WERI-Rb-1 (cell line): ENCODE data around the gene S1PR1.
A peak's percentile ranks its signal among the peaks of the same experiment; 100 is the strongest.
"Not testable (repeated sequence)": the region's sequence is repeated elsewhere in the genome, so short reads cannot be mapped to it uniquely, and the experiment has no call there.

Experiments
- DNase-seq: peaks from one replicate; pipeline ENCODE4 v3.0.0-alpha.2; 2020
- H3K27ac ChIP-seq: fragments of 250-450 bp; sonication (Bioruptor Pico); 2 replicates; pipeline ENCODE4 v1.5.1; 2020; ENCODE audit warnings: mild to moderate bottlenecking, moderate library complexity
- H3K27me3 ChIP-seq: fragments of 250-450 bp; sonication (Bioruptor Pico); 2 replicates; pipeline ENCODE4 v1.5.1; 2021; ENCODE audit warnings: mild to moderate bottlenecking, low read depth, moderate library complexity; ENCODE audit not compliant: insufficient read depth, severe bottlenecking
- H3K36me3 ChIP-seq: fragments of 250-450 bp; sonication (Bioruptor Pico); 2 replicates; pipeline ENCODE4 v1.5.1; 2020; ENCODE audit warnings: mild to moderate bottlenecking, moderate library complexity
- H3K4me3 ChIP-seq: 2 replicates; pipeline ENCODE4 v1.5.1; 2011; ENCODE audit warnings: low read depth, mild to moderate bottlenecking, control low read depth, low read length
- H3K9me3 ChIP-seq: fragments of 250-450 bp; sonication (Bioruptor Pico); 2 replicates; pipeline ENCODE4 v1.5.1; 2021; ENCODE audit warnings: mild to moderate bottlenecking, moderate library complexity; ENCODE audit not compliant: severe bottlenecking
- TF ChIP-seq, protein P1 (sequence below): IDR thresholded peaks from 2 replicates; pipeline ENCODE4 v1.5.1; 2011; ENCODE audit warnings: low read depth, mild to moderate bottlenecking, control low read depth, inconsistent platforms, low read length

S1PR1 gene

DNA sequence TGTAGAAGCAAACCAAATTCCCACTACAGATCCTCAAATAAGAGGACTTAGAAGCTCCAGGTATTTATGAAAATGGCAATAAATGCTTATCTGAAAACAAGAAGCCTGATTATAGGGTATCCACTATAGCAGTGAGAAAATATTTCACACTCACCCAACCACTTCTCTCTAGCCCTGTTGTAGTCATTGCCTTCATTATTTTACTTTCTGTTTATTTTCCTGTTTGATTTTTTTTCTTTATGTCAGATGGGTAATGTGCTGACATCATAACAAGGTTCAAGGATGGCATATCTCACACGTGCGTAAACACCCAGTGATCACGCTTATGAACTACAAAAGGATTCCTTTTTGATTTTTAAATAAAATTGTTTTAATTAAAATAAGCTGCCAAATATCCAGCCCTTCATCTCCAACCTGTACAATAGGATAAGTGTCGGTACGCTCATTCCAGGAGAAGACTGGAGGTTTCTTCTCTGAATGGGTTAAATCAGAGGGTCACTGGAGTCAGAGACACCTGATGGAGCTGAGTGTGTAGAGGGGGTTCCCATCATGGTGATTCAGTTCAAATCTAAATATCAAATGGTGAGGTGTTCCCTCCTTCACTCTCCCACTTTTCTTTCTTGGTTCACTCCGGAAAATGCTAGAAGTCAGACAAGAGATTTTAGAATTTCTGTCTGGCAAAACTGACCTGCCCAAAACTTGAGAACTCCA, 8.2 kb upstream of the S1PR1 start:
- TF ChIP-seq, protein P1, sequence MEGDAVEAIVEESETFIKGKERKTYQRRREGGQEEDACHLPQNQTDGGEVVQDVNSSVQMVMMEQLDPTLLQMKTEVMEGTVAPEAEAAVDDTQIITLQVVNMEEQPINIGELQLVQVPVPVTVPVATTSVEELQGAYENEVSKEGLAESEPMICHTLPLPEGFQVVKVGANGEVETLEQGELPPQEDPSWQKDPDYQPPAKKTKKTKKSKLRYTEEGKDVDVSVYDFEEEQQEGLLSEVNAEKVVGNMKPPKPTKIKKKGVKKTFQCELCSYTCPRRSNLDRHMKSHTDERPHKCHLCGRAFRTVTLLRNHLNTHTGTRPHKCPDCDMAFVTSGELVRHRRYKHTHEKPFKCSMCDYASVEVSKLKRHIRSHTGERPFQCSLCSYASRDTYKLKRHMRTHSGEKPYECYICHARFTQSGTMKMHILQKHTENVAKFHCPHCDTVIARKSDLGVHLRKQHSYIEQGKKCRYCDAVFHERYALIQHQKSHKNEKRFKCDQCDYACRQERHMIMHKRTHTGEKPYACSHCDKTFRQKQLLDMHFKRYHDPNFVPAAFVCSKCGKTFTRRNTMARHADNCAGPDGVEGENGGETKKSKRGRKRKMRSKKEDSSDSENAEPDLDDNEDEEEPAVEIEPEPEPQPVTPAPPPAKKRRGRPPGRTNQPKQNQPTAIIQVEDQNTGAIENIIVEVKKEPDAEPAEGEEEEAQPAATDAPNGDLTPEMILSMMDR = no peak
- Histone ChIP-seq H3K9me3 (no peaks in the 10 kb centered on the region), H3K27me3 (no peaks in the 10 kb centered on the region), H3K4me3 (no peak overlapping the region), H3K27ac (no peak overlapping the region), H3K36me3 (no peaks in the 10 kb centered on the region)
- no peak for DNase-seq

DNA sequence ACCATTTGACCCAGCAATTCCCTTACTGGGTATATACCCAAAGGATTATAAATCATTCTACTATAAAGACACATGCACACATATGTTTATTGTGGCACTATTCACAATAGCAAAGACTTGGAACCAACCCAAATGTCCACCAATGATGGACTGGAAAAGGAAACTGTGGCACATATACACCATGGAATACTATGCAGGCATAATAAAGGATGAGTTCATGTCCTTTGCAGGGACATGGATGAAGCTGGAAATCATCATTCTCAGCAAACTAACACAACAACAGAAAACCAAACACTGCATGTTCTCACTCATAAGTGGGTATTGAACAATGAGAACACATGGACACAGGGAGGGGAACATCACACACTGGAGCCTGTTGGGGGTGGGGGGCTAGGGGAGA, 4.6 kb upstream of the S1PR1 start:
- H3K27me3 ChIP-seq = peaks cover 27% of the 10 kb centered on the region
- not testable (repeated sequence) for H3K4me3 ChIP-seq

DNA sequence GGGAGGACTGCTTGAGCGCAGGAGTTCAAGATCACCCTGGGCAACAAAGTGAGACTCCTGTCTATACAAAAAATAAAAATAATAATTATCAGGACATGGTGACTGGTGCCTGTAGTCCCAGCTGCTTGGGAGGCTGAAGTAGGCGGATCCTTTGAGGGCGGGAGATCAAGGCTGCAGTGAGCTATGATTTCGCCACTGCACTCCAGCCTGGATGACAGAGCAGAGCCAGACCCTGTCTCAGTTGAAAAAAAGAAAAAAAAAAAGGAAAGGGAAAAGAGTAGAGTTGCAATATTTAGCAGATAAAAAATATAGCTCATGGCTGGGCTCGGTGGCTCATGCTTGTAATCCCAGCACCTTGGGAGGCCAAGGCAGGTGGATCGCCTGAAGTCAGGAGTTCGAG, 3.3 kb upstream of the S1PR1 start:
- Histone ChIP-seq H3K9me3 (no peaks in the 10 kb centered on the region), H3K36me3 (no peaks in the 10 kb centered on the region), H3K27me3 (peaks cover 33% of the 10 kb centered on the region), H3K4me3 (no peak overlapping the region), H3K27ac (no peak overlapping the region)
- DNase-seq = no peak
- TF ChIP-seq, protein P1 = no peak

More for the DNA sequence above, 4.6 kb upstream of the S1PR1 start:
- not testable (repeated sequence) for H3K27ac ChIP-seq, H3K36me3 ChIP-seq, DNase-seq, H3K9me3 ChIP-seq

DNA sequence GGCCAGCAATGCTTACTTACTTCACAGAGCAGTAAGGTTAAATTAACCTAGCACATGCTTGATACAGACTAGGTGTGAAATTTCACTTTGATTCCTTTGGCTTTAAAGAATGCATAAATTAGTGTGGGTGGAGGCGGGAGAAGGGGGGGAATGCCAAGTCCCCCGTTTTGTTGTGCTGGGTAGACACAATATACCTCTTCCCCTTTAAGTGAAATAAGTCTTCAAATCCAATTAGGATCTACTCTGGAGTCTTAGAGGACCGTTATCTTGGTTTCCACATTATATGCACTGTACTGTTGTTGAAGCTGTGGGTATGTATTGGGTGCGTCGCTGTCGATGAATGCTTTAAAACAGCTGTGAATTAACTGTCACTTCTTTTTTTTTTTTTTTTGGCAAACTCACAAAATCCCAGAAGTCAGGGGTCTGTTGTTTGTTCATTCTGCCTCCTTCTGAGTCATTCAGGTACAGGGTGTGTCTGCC, 1.6 kb upstream of the S1PR1 start:
- Histone ChIP-seq H3K9me3 (no peaks in the 10 kb centered on the region), H3K27ac (no peak overlapping the region), H3K4me3 (no peak overlapping the region), H3K27me3 (peaks cover 49% of the 10 kb centered on the region), H3K36me3 (no peaks in the 10 kb centered on the region)
- TF ChIP-seq, protein P1 = no peak
- DNase-seq = no peak

DNA sequence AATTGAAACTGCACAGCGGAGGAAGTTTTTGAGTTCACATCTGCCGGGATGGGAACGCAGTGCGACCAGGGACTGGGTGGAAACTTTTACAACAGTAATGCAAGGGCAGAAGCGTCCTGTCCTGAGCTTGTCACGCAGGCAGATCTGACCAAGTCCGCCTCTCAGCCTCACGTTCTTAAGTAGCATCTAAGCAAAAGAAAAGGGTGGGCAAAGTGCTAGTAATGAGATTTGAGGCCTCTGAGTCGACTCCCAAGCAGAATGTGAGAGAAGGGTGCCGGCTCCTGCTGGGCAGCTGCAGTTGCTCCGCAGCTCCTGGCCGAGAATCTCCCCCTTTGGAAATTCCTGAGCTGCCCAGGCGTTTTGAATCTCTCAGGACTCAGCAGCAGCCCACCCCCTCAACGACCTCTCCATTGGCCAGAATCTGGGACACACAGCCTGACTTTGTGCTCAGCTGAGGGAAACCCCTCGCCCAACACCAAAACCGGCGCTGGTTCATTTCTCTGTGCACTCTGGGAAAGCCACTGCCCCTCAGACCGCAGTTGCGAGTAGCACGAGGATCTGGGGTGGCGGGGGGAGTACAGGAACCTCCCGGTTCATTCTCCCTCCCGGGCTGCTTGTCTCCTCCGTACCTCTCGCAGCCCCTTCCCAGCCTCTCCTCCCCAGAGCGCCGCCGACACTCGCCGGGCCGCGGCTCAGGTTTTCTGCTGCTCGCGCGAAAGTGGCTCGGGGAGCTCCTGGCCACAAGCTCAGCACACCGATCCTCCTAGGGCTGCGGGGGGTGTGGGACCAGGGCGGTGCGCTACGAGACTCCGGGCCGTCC, 913 bp upstream of the S1PR1 start:
- peak overlapping the region; percentile 49 for H3K4me3 ChIP-seq
- no peaks in the 10 kb centered on the region for H3K36me3 ChIP-seq
- TF ChIP-seq, protein P1 = no peak
- peaks cover 54% of the 10 kb centered on the region for H3K27me3 ChIP-seq
- H3K9me3 ChIP-seq = no peaks in the 10 kb centered on the region
- no peak overlapping the region for H3K27ac ChIP-seq
- peak; percentile 27 for DNase-seq

DNA sequence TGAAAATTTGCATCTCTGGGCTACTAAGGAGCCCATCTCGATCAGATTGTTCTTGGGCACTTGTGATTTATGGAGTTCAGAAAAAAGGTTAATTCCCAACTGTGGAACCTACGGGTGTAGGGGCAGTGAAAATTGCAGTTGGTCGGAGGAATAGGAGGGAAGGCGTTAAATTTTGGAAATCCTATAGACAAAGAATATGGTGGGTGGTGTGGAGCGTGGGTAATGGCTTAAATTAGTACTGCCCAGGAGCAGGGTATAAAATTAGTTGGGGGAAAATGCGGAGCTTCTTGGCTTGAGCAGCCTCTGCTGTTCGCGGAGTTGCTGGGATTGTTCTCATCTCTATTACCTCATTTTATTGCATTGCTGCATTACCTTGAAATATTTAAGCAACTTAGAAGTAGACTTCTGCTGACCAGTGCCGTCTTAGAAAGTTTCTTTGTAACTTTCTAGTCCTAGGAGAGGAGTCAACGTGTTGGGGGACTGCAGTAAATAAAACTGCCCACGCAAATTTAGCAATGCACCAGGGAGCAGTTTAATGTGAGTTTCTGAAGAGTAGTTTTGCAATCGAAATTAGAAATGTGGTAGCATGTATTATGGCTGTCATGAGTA, 514 bp downstream of the S1PR1 start:
- H3K27ac ChIP-seq = no peak overlapping the region
- no peak for DNase-seq
- no peaks in the 10 kb centered on the region for H3K36me3 ChIP-seq
- TF ChIP-seq, protein P1 = no peak
- peaks cover 58% of the 10 kb centered on the region for H3K27me3 ChIP-seq
- H3K9me3 ChIP-seq = no peaks in the 10 kb centered on the region
- H3K4me3 ChIP-seq = peak overlapping the region; percentile 49
